SK-N-SH treated with all-trans-retinoic acid at 6 μM for 48 hours (cell line): ENCODE measurements around the gene FZR1.

ENCODE experiments used
- ATAC-seq: fragments of 200-7000 bp; cut with Tn5 transposase; 3 replicates; pipeline ENCODE4 v1.9.1; 2020; ENCODE audit warnings: mild to moderate bottlenecking, moderate library complexity
- ARNTL ChIP-seq: fragments of 450-650 bp; formaldehyde crosslinking; IDR thresholded peaks from 2 replicates; pipeline ENCODE4 v1.5.0; 2020; ENCODE audit warnings: low read depth, mild to moderate bottlenecking, moderate library complexity, borderline replicate concordance
- BACH2 ChIP-seq: fragments of 250-450 bp; sonication (Bioruptor Pico); IDR thresholded peaks from 2 replicates; pipeline ENCODE4 v1.9.0; 2021; ENCODE audit warnings: mild to moderate bottlenecking, borderline replicate concordance
- CREB5 ChIP-seq: fragments of 250-450 bp; sonication (Bioruptor Pico); IDR thresholded peaks from 2 replicates; pipeline ENCODE4 v1.5.1; 2020; ENCODE audit warnings: low read depth, mild to moderate bottlenecking, moderate library complexity
- CSRNP3 ChIP-seq: fragments of 250-450 bp; sonication (Bioruptor Pico); IDR thresholded peaks from 2 replicates; pipeline ENCODE4 v1.5.1; 2021; ENCODE audit warnings: mild to moderate bottlenecking, moderate library complexity
- ESRRG ChIP-seq: fragments of 250-450 bp; sonication (Bioruptor Pico); IDR thresholded peaks from 2 replicates; pipeline ENCODE4 v1.6.1; 2021; ENCODE audit warnings: mild to moderate bottlenecking
- GLIS3 ChIP-seq: fragments of 250-450 bp; sonication (Bioruptor Pico); IDR thresholded peaks from 2 replicates; pipeline ENCODE4 v1.5.0; 2020; ENCODE audit warnings: mild to moderate bottlenecking, moderate library complexity
- PPARA ChIP-seq: fragments of 250-450 bp; sonication (Bioruptor Pico); IDR thresholded peaks from 2 replicates; pipeline ENCODE4 v1.5.0; 2020; ENCODE audit warnings: mild to moderate bottlenecking, borderline replicate concordance
- RARB ChIP-seq: fragments of 250-450 bp; sonication (Bioruptor Pico); IDR thresholded peaks from 2 replicates; pipeline ENCODE4 v1.8.0; 2021; ENCODE audit warnings: mild to moderate bottlenecking, moderate library complexity
- SNAI2 ChIP-seq: fragments of 250-450 bp; sonication (Bioruptor Pico); IDR thresholded peaks from 2 replicates; pipeline ENCODE4 v1.5.0; 2020; ENCODE audit warnings: mild to moderate bottlenecking, moderate library complexity
- TCF4 ChIP-seq: fragments of 250-450 bp; sonication (Bioruptor Pico); IDR thresholded peaks from 2 replicates; pipeline ENCODE4 v1.8.0; 2021; ENCODE audit warnings: mild to moderate bottlenecking, moderate library complexity, borderline replicate concordance
- ZFP30 ChIP-seq: fragments of 450-650 bp; formaldehyde crosslinking; IDR thresholded peaks from 2 replicates; pipeline ENCODE4 v1.5.0; 2022; ENCODE audit warnings: mild to moderate bottlenecking, moderate library complexity
- ZNF565 ChIP-seq: fragments of 450-650 bp; formaldehyde crosslinking; conservative IDR thresholded peaks from 2 replicates; pipeline ENCODE4 v1.5.0; 2020; ENCODE audit warnings: low read depth, mild to moderate bottlenecking, moderate library complexity
- ZNF70 ChIP-seq: fragments of 450-650 bp; formaldehyde crosslinking; IDR thresholded peaks from 2 replicates; pipeline ENCODE4 v1.5.0; 2020; ENCODE audit warnings: mild to moderate bottlenecking, moderate library complexity
- TF ChIP-seq, protein P1 (sequence below): fragments of 250-450 bp; sonication (Bioruptor Pico); IDR thresholded peaks from 2 replicates; pipeline ENCODE4 v1.8.0; 2021; ENCODE audit warnings: low read depth, mild to moderate bottlenecking, moderate library complexity, borderline replicate concordance

FZR1 gene

GRCh38 chr19:3505598-3506383, at the start of gene FZR1:
TSS of gene FZR1 (plus strand) at chr19:3506311. CDS start at chr19:3522990, 16,679 bp downstream.
- TF ChIP-seq ZFP30 (CRISPR knock-in tag): no peak
- TF ChIP-seq CREB5 (CRISPR knock-in tag): no peak
- no peak for TF ChIP-seq PPARA (CRISPR knock-in tag)
- no peak for TF ChIP-seq CSRNP3 (CRISPR knock-in tag)
- TF ChIP-seq, all 23 proteins: peak for 0
- peak; percentile 90 for ATAC-seq

- TF ChIP-seq PPARA (CRISPR knock-in tag): no peak
- no peak for TF ChIP-seq SNAI2
- TF ChIP-seq GLIS3 (CRISPR knock-in tag): no peak
- no peak for TF ChIP-seq CSRNP3 (CRISPR knock-in tag)
- no peak for TF ChIP-seq ZNF565
- no peak for TF ChIP-seq BACH2 (CRISPR knock-in tag)
- no peak for TF ChIP-seq ESRRG (CRISPR knock-in tag)
- no peak for TF ChIP-seq ZFP30 (CRISPR knock-in tag)
- TF ChIP-seq CREB5 (CRISPR knock-in tag): no peak
- no peak for TF ChIP-seq TCF4
- ATAC-seq: no peak
Measured at GRCh38 chr19:3456925-3457527, 49.1 kb upstream of the FZR1 start.

- no peak for TF ChIP-seq GLIS3 (CRISPR knock-in tag)
- no peak for TF ChIP-seq ARNTL (CRISPR knock-in tag)
- TF ChIP-seq SNAI2: no peak
- no peak for TF ChIP-seq ESRRG (CRISPR knock-in tag)
- no peak for TF ChIP-seq ZNF70
- TF ChIP-seq RARB (CRISPR knock-in tag): no peak
- TF ChIP-seq CSRNP3 (CRISPR knock-in tag): no peak
- TF ChIP-seq ZFP30 (CRISPR knock-in tag): no peak
- TF ChIP-seq, protein P1, sequence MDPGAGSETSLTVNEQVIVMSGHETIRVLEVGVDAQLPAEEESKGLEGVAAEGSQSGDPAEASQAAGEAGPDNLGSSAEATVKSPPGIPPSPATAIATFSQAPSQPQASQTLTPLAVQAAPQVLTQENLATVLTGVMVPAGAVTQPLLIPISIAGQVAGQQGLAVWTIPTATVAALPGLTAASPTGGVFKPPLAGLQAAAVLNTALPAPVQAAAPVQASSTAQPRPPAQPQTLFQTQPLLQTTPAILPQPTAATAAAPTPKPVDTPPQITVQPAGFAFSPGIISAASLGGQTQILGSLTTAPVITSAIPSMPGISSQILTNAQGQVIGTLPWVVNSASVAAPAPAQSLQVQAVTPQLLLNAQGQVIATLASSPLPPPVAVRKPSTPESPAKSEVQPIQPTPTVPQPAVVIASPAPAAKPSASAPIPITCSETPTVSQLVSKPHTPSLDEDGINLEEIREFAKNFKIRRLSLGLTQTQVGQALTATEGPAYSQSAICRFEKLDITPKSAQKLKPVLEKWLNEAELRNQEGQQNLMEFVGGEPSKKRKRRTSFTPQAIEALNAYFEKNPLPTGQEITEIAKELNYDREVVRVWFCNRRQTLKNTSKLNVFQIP (CRISPR knock-in tag): no peak
- no peak for TF ChIP-seq CREB5 (CRISPR knock-in tag)
- ATAC-seq: no peak
Measured at GRCh38 chr19:3457528-3458228, 48.4 kb upstream of the FZR1 start.
